Neural cell (in vitro differentiated cells): Measurements from ENCODE around the gene ZNF774. TPM values are rescaled to one million over a fixed set of nuclear protein-coding genes. Genes with fewer than 3 reads are reported as not detected.

ENCODE experiments used
- H2AFZ ChIP-seq: fragments of 200-600, 300-800 bp; sonication (generic), shearing (Covaris generic); 2 replicates; pipeline ENCODE4 v1.6.0; 2014; ENCODE audit warnings: low read depth, mild to moderate bottlenecking, antibody characterized with exemption, low read length, moderate library complexity
- H3F3A ChIP-seq: fragments of 200-600 bp; shearing (Covaris generic); 2 replicates; pipeline ENCODE4 v1.6.1; 2016; ENCODE audit warnings: mild to moderate bottlenecking, moderate library complexity, mixed read lengths, antibody characterized with exemption, low read length; ENCODE audit not compliant: insufficient read depth, poor library complexity, severe bottlenecking
- H3K27ac ChIP-seq: fragments of 200-600, 300-800 bp; sonication (generic), shearing (Covaris generic); 2 replicates; pipeline ENCODE4 v1.5.1; 2014; ENCODE audit warnings: mild to moderate bottlenecking, low read length, moderate library complexity
- H3K27me3 ChIP-seq: fragments of 300-800, 200-600 bp; sonication (generic), shearing (Covaris generic); 2 replicates; pipeline ENCODE4 v1.6.0; 2014; ENCODE audit warnings: mild to moderate bottlenecking, low read depth, low read length, moderate library complexity; ENCODE audit not compliant: insufficient read depth
- H3K36me3 ChIP-seq: fragments of 300-800, 200-600 bp; sonication (generic), shearing (Covaris generic); 2 replicates; pipeline ENCODE4 v1.5.1; 2014; ENCODE audit warnings: mild to moderate bottlenecking, antibody characterized with exemption, low read length, moderate library complexity; ENCODE audit not compliant: insufficient read depth
- H3K4me2 ChIP-seq: fragments of 300-800, 200-600 bp; sonication (generic), shearing (Covaris generic); 2 replicates; pipeline ENCODE4 v1.6.0; 2014; ENCODE audit warnings: mild to moderate bottlenecking, low read length
- H3K4me3 ChIP-seq: fragments of 300-800, 200-600 bp; sonication (generic), shearing (Covaris generic); 2 replicates; pipeline ENCODE4 v1.5.1; 2014; ENCODE audit warnings: mild to moderate bottlenecking, low read length, moderate library complexity
- H3K79me2 ChIP-seq: fragments of 200-600 bp; shearing (Covaris generic); replicated peaks from 2 replicates; pipeline ENCODE4 v1.6.0; 2014; ENCODE audit warnings: mild to moderate bottlenecking, low read length, moderate library complexity; ENCODE audit not compliant: insufficient read depth
- H3K9ac ChIP-seq: fragments of 300-800, 200-600 bp; sonication (generic), shearing (Covaris generic); 2 replicates; pipeline ENCODE4 v1.6.1; 2016; ENCODE audit warnings: mild to moderate bottlenecking, low read length, mixed read lengths
- H3K9me2 ChIP-seq: fragments of 200-600 bp; shearing (Covaris generic); 2 replicates; pipeline ENCODE4 v1.6.1; 2016; ENCODE audit warnings: mild to moderate bottlenecking, low read length, mixed read lengths; ENCODE audit not compliant: insufficient read depth
- H3K9me3 ChIP-seq: fragments of 200-600, 300-800 bp; sonication (generic), shearing (Covaris generic); 2 replicates; pipeline ENCODE4 v1.6.1; 2016; ENCODE audit warnings: mild to moderate bottlenecking, mixed run types, low read length, moderate library complexity, mixed read lengths
- H4K20me1 ChIP-seq: fragments of 200-600 bp; shearing (Covaris generic); 2 replicates; pipeline ENCODE4 v1.6.1; 2016; ENCODE audit warnings: mild to moderate bottlenecking, mixed run types; ENCODE audit not compliant: insufficient read depth
- EP300 ChIP-seq: fragments of 450-650 bp; conservative IDR thresholded peaks from 2 replicates; pipeline ENCODE4 v1.6.1; 2014; ENCODE audit warnings: antibody characterized with exemption, mild to moderate bottlenecking, moderate library complexity; ENCODE audit not compliant: poor library complexity, severe bottlenecking
- EZH2 ChIP-seq: fragments of 200-600, 300-800 bp; shearing (Covaris generic), sonication (generic); IDR thresholded peaks from 2 replicates; pipeline ENCODE4 v1.6.1; 2014; ENCODE audit warnings: antibody characterized with exemption, low read length, borderline replicate concordance, mild to moderate bottlenecking; ENCODE audit not compliant: insufficient read depth, poor library complexity, severe bottlenecking
- MXI1 ChIP-seq: fragments of 450-650 bp; conservative IDR thresholded peaks from 2 replicates; pipeline ENCODE4 v1.6.1; 2014; ENCODE audit warnings: antibody characterized with exemption, mild to moderate bottlenecking; ENCODE audit not compliant: poor library complexity, severe bottlenecking
- POLR2AphosphoS5 ChIP-seq: IDR thresholded peaks from 2 replicates; pipeline ENCODE4 v1.6.1; 2012
- RAD21 ChIP-seq: fragments of 450-650 bp; conservative IDR thresholded peaks from 2 replicates; pipeline ENCODE4 v1.6.1; 2014; ENCODE audit warnings: antibody characterized with exemption, mild to moderate bottlenecking, moderate library complexity
- SMC3 ChIP-seq: fragments of 450-650 bp; conservative IDR thresholded peaks from 2 replicates; pipeline ENCODE4 v1.6.1; 2014; ENCODE audit warnings: antibody characterized with exemption, mild to moderate bottlenecking, moderate library complexity; ENCODE audit not compliant: poor library complexity
- TAF1 ChIP-seq: IDR thresholded peaks from 2 replicates; pipeline ENCODE4 v1.6.1; 2012; ENCODE audit warnings: low read depth
- polyA plus RNA-seq: library from polyadenylated mRNA; depleted of rRNA; stranded (reverse); fragments of >200 nt; gene quantifications from 2 replicates; pipeline ENCODE4 v1.2.3, GENCODE V29; 2014
- TF ChIP-seq, protein P1 (sequence below): IDR thresholded peaks from 2 replicates; pipeline ENCODE4 v1.6.1; 2012; ENCODE audit warnings: borderline replicate concordance
- TF ChIP-seq, protein P2 (sequence below): fragments of 450-650 bp; IDR thresholded peaks from 2 replicates; pipeline ENCODE4 v1.5.1; 2014; ENCODE audit warnings: antibody characterized with exemption, mild to moderate bottlenecking, moderate library complexity; ENCODE audit not compliant: poor library complexity, severe bottlenecking

Gene ZNF774
- polyA plus RNA-seq, 1 donor from 2014 or later: 6.8 TPM

DNA sequence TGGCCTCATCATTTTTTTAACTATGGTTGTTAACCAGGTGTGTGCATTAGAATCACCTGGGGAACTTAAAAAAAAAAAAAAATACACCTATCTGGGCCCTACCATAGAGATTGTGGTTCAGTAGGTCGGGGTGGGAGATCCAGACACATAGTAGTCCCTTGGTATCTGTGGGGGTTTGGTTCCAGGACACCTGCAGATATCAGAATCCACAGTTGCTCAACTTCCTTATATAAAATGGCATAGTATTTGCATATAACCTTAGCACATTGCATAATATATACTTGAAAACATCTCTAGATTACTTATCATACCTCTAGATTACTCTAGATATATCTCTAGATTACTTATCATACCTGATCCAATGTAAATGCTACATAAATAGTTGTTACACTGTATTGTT is 41.0 kb downstream of the ZNF774 start:
- H3K9me2 ChIP-seq: no peaks in the 10 kb centered on the region
- H4K20me1 ChIP-seq: no peaks in the 10 kb centered on the region
- TF ChIP-seq RAD21 (no peak), EP300 (no peak), SMC3 (no peak), POLR2AphosphoS5 (no peak), EZH2 (no peak), MXI1 (no peak), TAF1 (no peak)
- TF ChIP-seq, protein P1, sequence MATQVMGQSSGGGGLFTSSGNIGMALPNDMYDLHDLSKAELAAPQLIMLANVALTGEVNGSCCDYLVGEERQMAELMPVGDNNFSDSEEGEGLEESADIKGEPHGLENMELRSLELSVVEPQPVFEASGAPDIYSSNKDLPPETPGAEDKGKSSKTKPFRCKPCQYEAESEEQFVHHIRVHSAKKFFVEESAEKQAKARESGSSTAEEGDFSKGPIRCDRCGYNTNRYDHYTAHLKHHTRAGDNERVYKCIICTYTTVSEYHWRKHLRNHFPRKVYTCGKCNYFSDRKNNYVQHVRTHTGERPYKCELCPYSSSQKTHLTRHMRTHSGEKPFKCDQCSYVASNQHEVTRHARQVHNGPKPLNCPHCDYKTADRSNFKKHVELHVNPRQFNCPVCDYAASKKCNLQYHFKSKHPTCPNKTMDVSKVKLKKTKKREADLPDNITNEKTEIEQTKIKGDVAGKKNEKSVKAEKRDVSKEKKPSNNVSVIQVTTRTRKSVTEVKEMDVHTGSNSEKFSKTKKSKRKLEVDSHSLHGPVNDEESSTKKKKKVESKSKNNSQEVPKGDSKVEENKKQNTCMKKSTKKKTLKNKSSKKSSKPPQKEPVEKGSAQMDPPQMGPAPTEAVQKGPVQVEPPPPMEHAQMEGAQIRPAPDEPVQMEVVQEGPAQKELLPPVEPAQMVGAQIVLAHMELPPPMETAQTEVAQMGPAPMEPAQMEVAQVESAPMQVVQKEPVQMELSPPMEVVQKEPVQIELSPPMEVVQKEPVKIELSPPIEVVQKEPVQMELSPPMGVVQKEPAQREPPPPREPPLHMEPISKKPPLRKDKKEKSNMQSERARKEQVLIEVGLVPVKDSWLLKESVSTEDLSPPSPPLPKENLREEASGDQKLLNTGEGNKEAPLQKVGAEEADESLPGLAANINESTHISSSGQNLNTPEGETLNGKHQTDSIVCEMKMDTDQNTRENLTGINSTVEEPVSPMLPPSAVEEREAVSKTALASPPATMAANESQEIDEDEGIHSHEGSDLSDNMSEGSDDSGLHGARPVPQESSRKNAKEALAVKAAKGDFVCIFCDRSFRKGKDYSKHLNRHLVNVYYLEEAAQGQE: no peak
- TF ChIP-seq, protein P2, sequence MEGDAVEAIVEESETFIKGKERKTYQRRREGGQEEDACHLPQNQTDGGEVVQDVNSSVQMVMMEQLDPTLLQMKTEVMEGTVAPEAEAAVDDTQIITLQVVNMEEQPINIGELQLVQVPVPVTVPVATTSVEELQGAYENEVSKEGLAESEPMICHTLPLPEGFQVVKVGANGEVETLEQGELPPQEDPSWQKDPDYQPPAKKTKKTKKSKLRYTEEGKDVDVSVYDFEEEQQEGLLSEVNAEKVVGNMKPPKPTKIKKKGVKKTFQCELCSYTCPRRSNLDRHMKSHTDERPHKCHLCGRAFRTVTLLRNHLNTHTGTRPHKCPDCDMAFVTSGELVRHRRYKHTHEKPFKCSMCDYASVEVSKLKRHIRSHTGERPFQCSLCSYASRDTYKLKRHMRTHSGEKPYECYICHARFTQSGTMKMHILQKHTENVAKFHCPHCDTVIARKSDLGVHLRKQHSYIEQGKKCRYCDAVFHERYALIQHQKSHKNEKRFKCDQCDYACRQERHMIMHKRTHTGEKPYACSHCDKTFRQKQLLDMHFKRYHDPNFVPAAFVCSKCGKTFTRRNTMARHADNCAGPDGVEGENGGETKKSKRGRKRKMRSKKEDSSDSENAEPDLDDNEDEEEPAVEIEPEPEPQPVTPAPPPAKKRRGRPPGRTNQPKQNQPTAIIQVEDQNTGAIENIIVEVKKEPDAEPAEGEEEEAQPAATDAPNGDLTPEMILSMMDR: no peak
- H3K27me3 ChIP-seq: no peaks in the 10 kb centered on the region
- H3K9me3 ChIP-seq: no peaks in the 10 kb centered on the region
- H3K4me3 ChIP-seq: no peak overlapping the region
- H3K79me2 ChIP-seq: no peaks in the 10 kb centered on the region
- no peak overlapping the region for H3K9ac ChIP-seq
- H3K27ac ChIP-seq: no peak overlapping the region
- no peaks in the 10 kb centered on the region for H3F3A ChIP-seq
- no peak overlapping the region for H3K4me2 ChIP-seq
- H3K36me3 ChIP-seq: no peaks in the 10 kb centered on the region
- no peak overlapping the region for H2AFZ ChIP-seq

DNA sequence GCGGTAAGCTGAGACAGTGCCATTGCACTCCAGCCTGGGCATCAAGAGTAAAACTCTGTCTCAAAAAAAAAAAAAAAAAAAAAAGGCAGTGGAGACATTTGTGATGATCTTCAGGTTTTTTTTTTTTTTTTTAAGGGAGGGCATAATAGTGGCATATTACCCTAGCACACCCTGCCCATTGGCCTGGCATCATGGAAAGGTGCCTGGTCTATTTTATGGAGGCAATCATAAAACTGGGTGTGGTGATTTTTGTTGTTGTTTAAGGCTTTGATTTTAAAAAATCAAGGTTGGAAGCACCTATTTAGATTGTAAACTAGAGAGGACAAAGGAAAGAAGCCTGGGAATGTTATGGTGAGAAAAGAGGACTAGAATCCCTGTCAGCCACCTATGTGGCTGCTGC is 42.0 kb downstream of the ZNF774 start:
- H3K9me3 ChIP-seq: no peaks in the 10 kb centered on the region
- H2AFZ ChIP-seq: no peak overlapping the region
- no peaks in the 10 kb centered on the region for H3K36me3 ChIP-seq
- H3K4me3 ChIP-seq: no peak overlapping the region
- H3K27ac ChIP-seq: no peak overlapping the region
- no peaks in the 10 kb centered on the region for H3K9me2 ChIP-seq
- H3K9ac ChIP-seq: no peak overlapping the region
- TF ChIP-seq, protein P2: no peak
- no peak for TF ChIP-seq MXI1
- no peak for TF ChIP-seq EZH2
- TF ChIP-seq SMC3: no peak
- TF ChIP-seq POLR2AphosphoS5: no peak
- TF ChIP-seq TAF1: no peak
- TF ChIP-seq RAD21: no peak
- TF ChIP-seq, protein P1: no peak
- no peak for TF ChIP-seq EP300
- H3K79me2 ChIP-seq: peaks cover 4% of the 10 kb centered on the region
- H3K4me2 ChIP-seq: no peak overlapping the region
- no peaks in the 10 kb centered on the region for H4K20me1 ChIP-seq
- H3K27me3 ChIP-seq: no peaks in the 10 kb centered on the region
- H3F3A ChIP-seq: no peaks in the 10 kb centered on the region
